Left lobe of liver (tissue), 2 donors: ENCODE data around the gene ARMH3. TPM values are rescaled to one million over a fixed set of nuclear protein-coding genes. Genes with fewer than 3 reads are reported as not detected.
A peak's percentile ranks its signal among the peaks of the same experiment; 100 is the strongest.

Experiments used
- ATAC-seq: fragments of 200-7000 bp; cut with Tn5 transposase; one replicate; pipeline ENCODE4 v1.9.1; 2020; ENCODE audit warnings: mild to moderate bottlenecking, moderate library complexity
- DNase-seq: peaks from one replicate; pipeline ENCODE4 v3.0.0-alpha.2; 2020; ENCODE audit warnings: low spot score
- total RNA-seq: library from RNA; stranded (reverse); gene quantifications from one replicate; pipeline ENCODE4 v1.2.1, GENCODE V29; 2021
- donor health status: DM: no; HTN: no; CAD: no; lungs with moderate emphysema.
- donor health status: DM: no; HTN: yes; CAD: no.

ARMH3 gene
- total RNA-seq, 1 donor from 2014 or later = 13.6 TPM

DNA sequence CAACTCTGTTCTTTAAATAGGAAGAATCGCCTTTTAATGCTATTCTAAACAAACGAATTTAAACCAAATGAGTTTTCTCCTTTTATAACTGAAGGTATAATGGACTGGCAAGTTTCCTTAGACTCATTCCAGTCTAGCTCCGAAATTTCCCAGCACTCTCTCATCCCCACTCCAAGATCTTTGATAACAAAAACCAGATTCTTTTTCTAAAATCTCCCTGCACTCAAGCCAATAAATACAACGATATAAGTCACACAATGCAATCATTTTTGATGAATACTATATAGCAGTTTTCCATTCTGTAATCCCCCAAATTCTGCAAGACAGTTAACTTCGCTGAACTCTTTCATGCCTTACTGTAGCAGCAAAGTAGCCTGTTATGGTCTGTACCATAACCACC, 239.6 kb downstream of the ARMH3 start:
- ATAC-seq (no peak), DNase-seq (no peak)

- ATAC-seq (no peak), DNase-seq (peak; percentile 28)
These were observed 241.4 kb downstream of the ARMH3 start for GRCh38 chr10:101814466-101815071.

DNA sequence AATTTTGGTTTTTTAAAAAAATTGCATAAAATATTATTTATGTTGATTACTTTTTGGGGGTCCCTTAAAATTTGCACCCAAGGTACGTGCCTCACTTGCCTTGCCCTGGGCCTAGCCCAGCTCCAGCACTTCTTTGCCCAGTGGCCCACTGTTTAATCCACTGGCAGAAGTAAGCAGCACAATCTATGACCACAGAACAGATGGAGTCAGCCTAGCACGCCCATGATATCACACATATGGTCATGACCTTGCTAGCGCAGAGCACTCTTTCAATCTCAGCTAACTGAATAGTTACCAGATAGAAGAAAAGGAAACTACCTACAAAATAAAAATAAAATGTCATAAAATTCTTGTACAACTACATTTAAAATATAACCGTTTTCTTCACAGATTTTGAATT, 243.4 kb downstream of the ARMH3 start:
- DNase-seq (no peak), ATAC-seq (no peak)

DNA sequence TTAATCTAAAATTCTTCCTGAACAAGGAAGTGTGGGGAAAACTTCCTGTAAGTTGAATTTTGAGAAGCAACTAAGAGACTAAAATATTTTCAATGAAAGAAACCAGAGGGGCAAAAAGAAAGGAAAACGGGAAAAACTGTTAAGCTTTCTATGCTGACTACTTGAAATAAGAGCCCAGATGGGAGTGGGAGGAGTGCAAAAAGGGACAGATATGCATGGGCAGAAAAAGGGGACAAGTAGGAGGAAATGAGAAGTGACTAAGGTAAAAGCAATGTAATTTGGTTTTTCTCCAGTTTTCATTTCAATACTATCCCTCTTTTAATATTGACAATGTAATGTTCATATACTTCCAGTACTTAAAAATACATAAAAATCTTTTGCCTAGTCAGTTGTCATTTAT, 248.8 kb downstream of the ARMH3 start:
- no peak for ATAC-seq
- DNase-seq = no peak

DNA sequence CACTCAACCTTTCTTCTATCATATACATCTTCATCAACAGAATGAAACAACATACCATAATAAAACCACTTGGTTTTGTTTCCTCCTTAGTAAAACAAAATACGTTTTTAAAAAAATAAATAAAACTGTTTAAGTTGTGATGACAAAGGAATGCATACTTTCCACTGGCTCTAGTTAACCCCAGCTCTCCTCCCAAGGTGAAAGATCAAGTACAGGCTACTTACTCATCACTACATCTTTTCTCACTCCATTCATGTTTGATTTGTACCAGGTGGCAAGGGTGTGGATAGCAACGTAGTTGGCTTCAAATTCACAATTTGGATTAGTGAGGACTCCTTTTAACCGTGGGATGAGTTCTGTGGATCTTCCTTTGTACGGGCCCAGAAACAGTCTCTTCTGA, 252.5 kb downstream of the ARMH3 start:
- ATAC-seq = no peak
- DNase-seq = no peak

- ATAC-seq (no peak), DNase-seq (no peak)
These were observed 258.4 kb downstream of the ARMH3 start for GRCh38 chr10:101797403-101798059.

Other genes with a start within 250 kb of the ARMH3 start
- gene OGA, start 237.7 kb downstream of the ARMH3 start, total RNA-seq = 32.8 TPM
- 1.4 TPM for gene KCNIP2, start 212.4 kb downstream of the ARMH3 start, total RNA-seq
- gene HPS6, start 9.2 kb upstream of the ARMH3 start, total RNA-seq = 10.3 TPM
- 15.8 TPM for gene LDB1, start 64.2 kb upstream of the ARMH3 start, total RNA-seq
- gene PPRC1, start 76.9 kb upstream of the ARMH3 start, total RNA-seq = 6.9 TPM
- 19.3 TPM for gene NOLC1, start 96.2 kb upstream of the ARMH3 start, total RNA-seq
- gene ELOVL3, start 170.1 kb upstream of the ARMH3 start, total RNA-seq = not detected
- gene PITX3, start 185.3 kb upstream of the ARMH3 start, total RNA-seq = not detected
- gene GBF1, start 189.4 kb upstream of the ARMH3 start, total RNA-seq = 22.8 TPM